Gastrocnemius medialis (tissue), 4 donors: ENCODE results near the gene AMBRA1.

Experiments used
- POLR2A ChIP-seq, 2 donors: fragments of 450-650 bp; IDR thresholded peaks; one replicate each; pipeline ENCODE4 v1.6.1; 2017; ENCODE audit warnings: antibody characterized with exemption in 2 of 2, mild to moderate bottlenecking in 2 of 2, moderate library complexity in 2 of 2
- TF ChIP-seq, protein P1 (sequence below), 5 experiments: fragments of 450-650 bp in 3 of 5; fragments of 200-600 bp in 2 of 5; sonication (generic) in 2 of 5; IDR thresholded peaks in 4 of 5; conservative IDR thresholded peaks in 1 of 5; 1 replicate in 4 of 5; 2 replicates in 1 of 5; pipeline ENCODE4 v1.5.1; 2016 to 2019; ENCODE audit warnings: antibody characterized with exemption in 5 of 5, mild to moderate bottlenecking in 3 of 5, moderate library complexity in 3 of 5

DNA sequence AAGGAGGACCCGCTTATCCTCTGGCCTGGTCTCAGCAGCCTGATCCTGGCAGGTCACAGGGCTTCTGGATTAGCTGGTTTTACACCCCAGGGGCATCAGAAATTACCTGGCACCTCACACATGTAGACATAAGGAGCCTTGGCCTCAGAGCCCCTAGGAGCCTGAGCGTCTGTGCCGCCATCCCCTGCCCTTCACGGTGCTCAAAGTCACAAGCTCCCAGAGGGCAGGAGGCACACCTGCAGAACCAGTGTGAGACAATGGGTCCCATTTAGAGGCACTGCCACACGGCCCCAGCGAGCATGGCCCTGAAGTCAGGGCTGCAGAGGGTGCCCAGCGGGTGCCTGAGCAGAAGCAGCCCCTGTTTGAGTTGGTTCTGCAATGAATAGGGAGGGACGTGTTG, 242.7 kb downstream of the AMBRA1 start:
- TF ChIP-seq, protein P1, sequence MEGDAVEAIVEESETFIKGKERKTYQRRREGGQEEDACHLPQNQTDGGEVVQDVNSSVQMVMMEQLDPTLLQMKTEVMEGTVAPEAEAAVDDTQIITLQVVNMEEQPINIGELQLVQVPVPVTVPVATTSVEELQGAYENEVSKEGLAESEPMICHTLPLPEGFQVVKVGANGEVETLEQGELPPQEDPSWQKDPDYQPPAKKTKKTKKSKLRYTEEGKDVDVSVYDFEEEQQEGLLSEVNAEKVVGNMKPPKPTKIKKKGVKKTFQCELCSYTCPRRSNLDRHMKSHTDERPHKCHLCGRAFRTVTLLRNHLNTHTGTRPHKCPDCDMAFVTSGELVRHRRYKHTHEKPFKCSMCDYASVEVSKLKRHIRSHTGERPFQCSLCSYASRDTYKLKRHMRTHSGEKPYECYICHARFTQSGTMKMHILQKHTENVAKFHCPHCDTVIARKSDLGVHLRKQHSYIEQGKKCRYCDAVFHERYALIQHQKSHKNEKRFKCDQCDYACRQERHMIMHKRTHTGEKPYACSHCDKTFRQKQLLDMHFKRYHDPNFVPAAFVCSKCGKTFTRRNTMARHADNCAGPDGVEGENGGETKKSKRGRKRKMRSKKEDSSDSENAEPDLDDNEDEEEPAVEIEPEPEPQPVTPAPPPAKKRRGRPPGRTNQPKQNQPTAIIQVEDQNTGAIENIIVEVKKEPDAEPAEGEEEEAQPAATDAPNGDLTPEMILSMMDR (IDR thresholded peaks at IDR 0.05 in 4 of 5, conservative IDR thresholded peaks at IDR 0.05 in 1 of 5), result no peak
- TF ChIP-seq POLR2A (IDR thresholded peaks at IDR 0.05), result no peak
